ENCODE results near the gene NPTX2. TPM values are rescaled to one million over a fixed set of nuclear protein-coding genes. Genes with fewer than 3 reads are reported as not detected.

Gene NPTX2
- total and polyA plus RNA-seq, 2 of the 8 experiments (the other 6 are each of a cell fraction or from before 2014, with no cell fraction given), result 18.4 to 19.2 TPM

GRCh38 chr7:98669329-98670000 is 52.4 kb downstream of the NPTX2 start (continued):
- no peak for TF ChIP-seq CTBP2 (IDR thresholded peaks at IDR 0.05; ENCODE audit: borderline replicate concordance, insufficient read depth, insufficient read length, low read length)
- no peak for TF ChIP-seq USF2 (IDR thresholded peaks at IDR 0.05; ENCODE audit: low read length)
